Calu3 (cell line): ENCODE data around the gene LUZP1. TPM values are rescaled to one million over a fixed set of nuclear protein-coding genes. Genes with fewer than 3 reads are reported as not detected.

Experiments used
- BruUV-seq: library from RNA; stranded (reverse); fragments of 400-500 nt; replicated peaks from 2 replicates; lab custom pipeline; 2021; lab: Mats Ljungman, UMichigan
- CTCF ChIA-PET: fragments of 300-600 bp; sonication (Branson Sonifier 250); formaldehyde crosslinking; loops from one replicate; lab custom pipeline; 2022; ENCODE audit warnings: antibody characterized with exemption; lab: Charles Lee
- DNase-seq: peaks from one replicate; pipeline ENCODE4 v3.0.0; 2022
- H3K27ac Mint-ChIP-seq: one replicate; pipeline ENCODE4 v1.8.0; 2022; ENCODE audit warnings: mixed read lengths; ENCODE audit not compliant: unreplicated experiment
- H3K27me3 Mint-ChIP-seq: one replicate; pipeline ENCODE4 v1.8.0; 2022; ENCODE audit warnings: mixed read lengths; ENCODE audit not compliant: unreplicated experiment
- H3K36me3 Mint-ChIP-seq: one replicate; pipeline ENCODE4 v1.8.0; 2022; ENCODE audit warnings: mild to moderate bottlenecking, moderate library complexity, mixed read lengths; ENCODE audit not compliant: insufficient read depth, unreplicated experiment
- H3K4me1 Mint-ChIP-seq: one replicate; pipeline ENCODE4 v1.8.0; 2022; ENCODE audit warnings: mild to moderate bottlenecking, low read depth, mixed read lengths; ENCODE audit not compliant: unreplicated experiment
- H3K4me3 Mint-ChIP-seq: one replicate; pipeline ENCODE4 v1.8.0; 2022; ENCODE audit warnings: mild to moderate bottlenecking, low read depth, moderate library complexity, mixed read lengths; ENCODE audit not compliant: unreplicated experiment
- H3K9me3 Mint-ChIP-seq: one replicate; pipeline ENCODE4 v1.8.0; 2022; ENCODE audit warnings: low read depth, mixed read lengths; ENCODE audit not compliant: unreplicated experiment
- CTCF ChIP-seq: fragments of 200-600 bp; IDR thresholded peaks from one replicate; pipeline ENCODE4 v1.8.0; 2022; ENCODE audit warnings: antibody characterized with exemption; ENCODE audit not compliant: unreplicated experiment
- intact Hi-C: fragments of 100-400 bp; cut with micrococcal nuclease; formaldehyde crosslinking; loops from one replicate; pipeline ENCODE4 v1.10.0; 2022; ENCODE audit not compliant: unreplicated experiment
- total RNA-seq: library from RNA; stranded (reverse); gene quantifications from 2 replicates; pipeline ENCODE4 v1.2.3, GENCODE V29; 2022

Gene LUZP1
- total RNA-seq, 1 experiment from 2014 or later = 17.4 TPM

DNA sequence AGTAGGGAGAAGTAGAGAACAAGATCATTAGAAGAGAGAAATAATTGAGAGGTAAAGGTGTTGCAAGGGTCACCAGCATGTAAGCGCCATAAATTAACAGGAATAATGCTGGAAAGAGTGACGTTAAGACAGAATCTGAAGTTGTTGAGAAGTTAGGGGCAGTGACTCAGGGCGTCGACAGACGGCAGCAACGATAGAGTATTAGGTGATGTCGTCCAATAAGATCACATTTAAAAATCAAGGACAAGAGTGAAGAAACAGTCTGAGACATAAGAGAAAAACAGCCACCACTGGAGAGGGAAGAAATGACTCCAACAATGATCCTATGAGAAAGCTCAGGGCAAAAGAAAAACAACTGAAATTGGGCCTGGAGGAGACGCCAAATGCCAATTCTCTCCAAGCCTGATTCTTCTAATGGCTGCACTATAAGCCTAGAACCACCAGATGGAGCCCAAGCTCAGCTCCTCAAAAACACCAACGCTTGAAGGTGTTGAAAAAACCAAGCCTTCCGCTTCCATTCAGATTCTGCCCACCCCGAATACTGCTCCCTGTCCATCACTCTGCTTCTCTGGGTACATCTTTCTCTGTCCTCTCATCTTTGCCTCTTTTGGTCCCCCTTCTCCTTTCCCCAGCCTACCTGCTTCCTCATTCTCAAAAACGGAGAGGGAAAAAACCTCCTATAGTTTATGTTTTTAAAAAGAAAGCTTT, 70.0 kb downstream of the LUZP1 start:
- peak; percentile 73 for TF ChIP-seq CTCF
- CTCF ChIA-PET = interaction anchor here (0.9 to 4.5 kb wide), 3 partner anchors 79 to 88 kb away, joined by 3 to 54 read pairs (median 6); no protein-coding TSS in a partner anchor
- peak; percentile 39 for DNase-seq
- Mint-ChIP-seq H3K4me1 (peaks cover 41% of the 10 kb centered on the region), H3K9me3 (no peaks in the 10 kb centered on the region), H3K4me3 (no peak overlapping the region), H3K27ac (no peak overlapping the region), H3K36me3 (no peaks in the 10 kb centered on the region), H3K27me3 (no peaks in the 10 kb centered on the region)
- no TSS peak for BruUV-seq
- intact Hi-C loops = loop anchor here (1.0 kb wide), 1 partner anchor 86 kb away; no protein-coding TSS in a partner anchor

DNA sequence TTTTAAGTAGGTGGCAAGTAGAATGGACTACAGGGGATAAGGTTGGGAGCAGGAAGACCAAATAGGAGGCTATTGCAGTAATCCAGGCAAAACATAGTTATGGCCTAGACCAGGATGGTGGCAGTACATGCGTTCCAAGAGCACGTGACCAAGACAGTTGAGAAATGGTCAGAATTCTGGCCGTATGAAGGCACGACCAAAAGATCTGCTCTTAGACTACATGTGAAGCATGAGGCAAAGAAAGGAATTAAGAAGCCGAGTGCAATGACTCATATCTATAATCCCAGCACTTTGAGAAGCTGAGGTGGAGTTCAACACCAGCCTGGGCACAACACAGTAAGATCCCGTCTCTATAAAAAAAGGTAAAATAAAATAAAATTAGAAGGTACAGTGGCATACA, 71.3 kb downstream of the LUZP1 start:
- peaks cover 35% of the 10 kb centered on the region for H3K4me1 Mint-ChIP-seq
- BruUV-seq = no TSS peak
- H3K27ac Mint-ChIP-seq = no peak overlapping the region
- H3K27me3 Mint-ChIP-seq = no peaks in the 10 kb centered on the region
- TF ChIP-seq CTCF = no peak
- H3K9me3 Mint-ChIP-seq = no peaks in the 10 kb centered on the region
- CTCF ChIA-PET = interaction anchor here (0.6 to 4.5 kb wide), 2 partner anchors 87 to 166 kb away, joined by 5 to 54 read pairs; no protein-coding TSS in a partner anchor
- no peak for DNase-seq
- intact Hi-C loops = no loop called here
- no peaks in the 10 kb centered on the region for H3K36me3 Mint-ChIP-seq
- H3K4me3 Mint-ChIP-seq = no peak overlapping the region

GRCh38 chr1:23092447-23092846, 76.2 kb downstream of the LUZP1 start:
- intact Hi-C loops = no loop called here
- Mint-ChIP-seq H3K4me1 (peaks cover 9% of the 10 kb centered on the region), H3K9me3 (no peaks in the 10 kb centered on the region), H3K27ac (no peak overlapping the region), H3K4me3 (no peak overlapping the region), H3K27me3 (no peaks in the 10 kb centered on the region), H3K36me3 (peaks cover 13% of the 10 kb centered on the region)
- TF ChIP-seq CTCF = no peak
- CTCF ChIA-PET = no interaction called here
- DNase-seq = no peak
- no TSS peak for BruUV-seq

- intact Hi-C loops = no loop called here
- Mint-ChIP-seq H3K27ac (no peak overlapping the region), H3K27me3 (no peaks in the 10 kb centered on the region), H3K9me3 (no peaks in the 10 kb centered on the region), H3K4me3 (no peak overlapping the region), H3K36me3 (peaks cover 13% of the 10 kb centered on the region), H3K4me1 (peaks cover 9% of the 10 kb centered on the region)
- CTCF ChIA-PET = no interaction called here
- no TSS peak for BruUV-seq
- no peak for TF ChIP-seq CTCF
- DNase-seq = no peak
Measured at GRCh38 chr1:23091545-23091944, 77.1 kb downstream of the LUZP1 start.
